NB4 (cell line): ENCODE measurements around the gene WDR38.

ENCODE experiments used
- POLR2A ChIP-seq: IDR thresholded peaks from 2 replicates; pipeline ENCODE4 v1.6.1; 2011; ENCODE audit warnings: mild to moderate bottlenecking; ENCODE audit not compliant: insufficient read length; ENCODE audit errors: extremely low read depth
- TF ChIP-seq, protein P1 (sequence below): IDR thresholded peaks from one replicate; pipeline ENCODE4 v1.5.1; 2012; ENCODE audit warnings: low read depth, low read length

DNA sequence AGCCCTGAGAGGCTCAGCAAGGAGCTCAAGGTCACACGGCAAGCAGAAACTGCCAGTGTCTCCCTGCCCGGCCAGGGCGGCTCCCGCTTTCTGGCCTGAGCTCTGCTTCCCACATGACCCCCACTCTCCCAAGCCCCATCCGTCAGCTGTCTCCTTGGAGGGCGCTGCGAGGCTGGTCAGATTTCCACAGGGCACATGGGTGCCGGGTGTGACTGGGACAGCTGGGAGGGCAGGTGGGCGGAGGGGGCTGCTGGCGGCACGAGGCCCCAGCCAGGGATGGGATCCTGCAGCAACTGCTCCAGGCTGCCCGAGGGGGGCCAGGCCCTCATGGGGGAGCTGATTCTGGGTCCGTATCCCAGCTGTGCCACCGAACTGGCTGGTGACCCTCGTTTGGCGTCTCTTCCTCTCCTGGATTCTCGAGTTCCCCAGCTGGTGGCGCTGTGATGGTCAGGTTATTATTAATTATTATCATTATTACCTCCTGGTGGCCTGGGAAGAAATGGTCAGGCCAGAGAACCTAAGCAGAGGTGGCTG is 12.9 kb upstream of the WDR38 start:
- TF ChIP-seq, protein P1, sequence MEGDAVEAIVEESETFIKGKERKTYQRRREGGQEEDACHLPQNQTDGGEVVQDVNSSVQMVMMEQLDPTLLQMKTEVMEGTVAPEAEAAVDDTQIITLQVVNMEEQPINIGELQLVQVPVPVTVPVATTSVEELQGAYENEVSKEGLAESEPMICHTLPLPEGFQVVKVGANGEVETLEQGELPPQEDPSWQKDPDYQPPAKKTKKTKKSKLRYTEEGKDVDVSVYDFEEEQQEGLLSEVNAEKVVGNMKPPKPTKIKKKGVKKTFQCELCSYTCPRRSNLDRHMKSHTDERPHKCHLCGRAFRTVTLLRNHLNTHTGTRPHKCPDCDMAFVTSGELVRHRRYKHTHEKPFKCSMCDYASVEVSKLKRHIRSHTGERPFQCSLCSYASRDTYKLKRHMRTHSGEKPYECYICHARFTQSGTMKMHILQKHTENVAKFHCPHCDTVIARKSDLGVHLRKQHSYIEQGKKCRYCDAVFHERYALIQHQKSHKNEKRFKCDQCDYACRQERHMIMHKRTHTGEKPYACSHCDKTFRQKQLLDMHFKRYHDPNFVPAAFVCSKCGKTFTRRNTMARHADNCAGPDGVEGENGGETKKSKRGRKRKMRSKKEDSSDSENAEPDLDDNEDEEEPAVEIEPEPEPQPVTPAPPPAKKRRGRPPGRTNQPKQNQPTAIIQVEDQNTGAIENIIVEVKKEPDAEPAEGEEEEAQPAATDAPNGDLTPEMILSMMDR = peak; percentile 30
- no peak for TF ChIP-seq POLR2A
